Measurements from ENCODE around the gene PRKAR1B.

The PRKAR1B gene

GRCh38 chr7:723541-723940 lies 3.5 kb downstream of the PRKAR1B start:
- TF ChIP-seq, protein P1, sequence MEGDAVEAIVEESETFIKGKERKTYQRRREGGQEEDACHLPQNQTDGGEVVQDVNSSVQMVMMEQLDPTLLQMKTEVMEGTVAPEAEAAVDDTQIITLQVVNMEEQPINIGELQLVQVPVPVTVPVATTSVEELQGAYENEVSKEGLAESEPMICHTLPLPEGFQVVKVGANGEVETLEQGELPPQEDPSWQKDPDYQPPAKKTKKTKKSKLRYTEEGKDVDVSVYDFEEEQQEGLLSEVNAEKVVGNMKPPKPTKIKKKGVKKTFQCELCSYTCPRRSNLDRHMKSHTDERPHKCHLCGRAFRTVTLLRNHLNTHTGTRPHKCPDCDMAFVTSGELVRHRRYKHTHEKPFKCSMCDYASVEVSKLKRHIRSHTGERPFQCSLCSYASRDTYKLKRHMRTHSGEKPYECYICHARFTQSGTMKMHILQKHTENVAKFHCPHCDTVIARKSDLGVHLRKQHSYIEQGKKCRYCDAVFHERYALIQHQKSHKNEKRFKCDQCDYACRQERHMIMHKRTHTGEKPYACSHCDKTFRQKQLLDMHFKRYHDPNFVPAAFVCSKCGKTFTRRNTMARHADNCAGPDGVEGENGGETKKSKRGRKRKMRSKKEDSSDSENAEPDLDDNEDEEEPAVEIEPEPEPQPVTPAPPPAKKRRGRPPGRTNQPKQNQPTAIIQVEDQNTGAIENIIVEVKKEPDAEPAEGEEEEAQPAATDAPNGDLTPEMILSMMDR (IDR thresholded peaks at IDR 0.05): no peak
- no peak overlapping the region for H3K27ac ChIP-seq
- no peak overlapping the region for H3K4me3 ChIP-seq
- no peak for DNase-seq (ENCODE audit: low spot score)

GRCh38 chr7:721619-722248 lies 5.3 kb downstream of the PRKAR1B start:
- TF ChIP-seq, protein P1 (IDR thresholded peaks at IDR 0.05): no peak
- Histone ChIP-seq H3K4me3 (no peak overlapping the region), H3K27ac (no peak overlapping the region)
- no peak for DNase-seq (ENCODE audit: low spot score)

DNA sequence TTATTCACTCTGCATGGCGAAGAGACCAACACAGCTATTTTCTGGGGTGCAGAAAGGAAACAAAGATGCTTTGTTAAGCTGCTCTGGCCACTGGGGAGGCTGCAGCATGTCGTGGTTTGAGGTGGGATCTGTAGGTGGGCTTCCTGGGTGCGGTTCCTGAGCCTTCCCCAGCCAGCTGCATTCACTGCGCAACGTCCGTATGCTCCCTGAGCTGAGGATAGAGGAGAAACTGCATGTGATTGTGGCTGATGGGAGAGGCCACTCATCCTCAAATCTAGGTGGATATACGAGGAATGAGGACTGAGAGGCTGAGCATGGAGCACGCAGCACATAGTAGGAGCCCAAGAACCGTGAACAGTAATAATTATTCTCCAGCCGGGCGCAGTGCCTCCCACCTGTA lies 10.4 kb downstream of the PRKAR1B start:
- no peak for DNase-seq (ENCODE audit: low spot score)

GRCh38 chr7:716222-716621 lies 10.9 kb downstream of the PRKAR1B start:
- no peak for DNase-seq (ENCODE audit: low spot score)
- no peak overlapping the region for H3K4me3 ChIP-seq
- no peak overlapping the region for H3K27ac ChIP-seq
- TF ChIP-seq, protein P1 (IDR thresholded peaks at IDR 0.05): no peak

More for the DNA sequence above, 10.4 kb downstream of the PRKAR1B start:
- TF ChIP-seq, protein P1 (IDR thresholded peaks at IDR 0.05): no peak
- H3K27ac ChIP-seq: no peak overlapping the region
- no peak overlapping the region for H3K4me3 ChIP-seq

DNA sequence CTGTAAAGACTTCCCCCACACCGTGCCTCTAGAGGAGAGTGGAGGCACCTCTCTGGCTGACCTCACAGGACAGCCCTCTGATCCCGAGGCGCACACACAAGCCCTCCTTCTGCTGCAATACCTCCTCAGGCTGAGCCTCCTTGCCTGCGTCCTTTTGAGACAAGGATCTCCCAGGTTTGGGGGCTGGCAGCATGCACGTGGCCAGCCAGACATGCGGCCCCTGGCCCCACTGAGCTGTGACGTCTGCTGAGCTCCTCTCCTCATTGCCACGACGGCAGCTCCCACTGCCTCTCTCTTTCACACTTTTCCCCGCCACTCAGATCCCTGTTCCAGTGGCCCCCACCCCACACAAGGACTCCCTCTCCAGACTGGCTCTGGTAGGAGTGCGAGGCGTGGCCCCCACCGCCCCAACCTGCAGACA lies 12.8 kb downstream of the PRKAR1B start:
- TF ChIP-seq, protein P1 (IDR thresholded peaks at IDR 0.05): no peak
- DNase-seq (ENCODE audit: low spot score): no peak
- Histone ChIP-seq H3K27ac (no peak overlapping the region), H3K4me3 (no peak overlapping the region)

- TF ChIP-seq, protein P1 (IDR thresholded peaks at IDR 0.05): no peak
- Histone ChIP-seq H3K4me3 (no peak overlapping the region), H3K27ac (no peak overlapping the region)
- no peak for DNase-seq (ENCODE audit: low spot score)
These were observed 13.4 kb downstream of the PRKAR1B start for GRCh38 chr7:713488-714230.

DNA sequence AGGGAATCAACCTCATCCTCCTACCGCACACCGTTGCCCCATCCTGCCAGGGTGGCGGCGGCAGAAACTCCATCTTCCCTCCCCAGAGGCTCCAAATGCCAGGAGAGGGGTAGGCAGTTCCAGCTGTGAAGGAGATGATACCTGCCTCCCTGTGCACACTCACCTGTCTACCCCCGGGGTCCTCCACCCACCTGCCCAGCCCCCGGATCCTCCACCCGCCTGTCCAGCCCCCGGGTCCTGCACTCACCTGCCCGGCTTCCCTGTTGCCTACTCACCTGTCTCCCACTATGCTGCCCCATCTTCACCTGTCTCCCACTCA lies 14.0 kb downstream of the PRKAR1B start:
- DNase-seq (ENCODE audit: low spot score): no peak
- no peak overlapping the region for H3K27ac ChIP-seq
- TF ChIP-seq, protein P1 (IDR thresholded peaks at IDR 0.05): no peak
- H3K4me3 ChIP-seq: no peak overlapping the region
